GM20431 (cell line): ENCODE results near the gene CNIH4.
"Not testable (repeated sequence)": the region's sequence is repeated elsewhere in the genome, so short reads cannot be mapped to it uniquely, and the experiment has no call there.

Experiments
- in situ Hi-C: fragments of 300-500 bp; cut with MseI, MboI; formaldehyde crosslinking; loops from one replicate; pipeline ENCODE4 v1.15.0; 2020; ENCODE audit warnings: low sequenced_read_pairs; ENCODE audit not compliant: unreplicated experiment

Gene CNIH4

DNA sequence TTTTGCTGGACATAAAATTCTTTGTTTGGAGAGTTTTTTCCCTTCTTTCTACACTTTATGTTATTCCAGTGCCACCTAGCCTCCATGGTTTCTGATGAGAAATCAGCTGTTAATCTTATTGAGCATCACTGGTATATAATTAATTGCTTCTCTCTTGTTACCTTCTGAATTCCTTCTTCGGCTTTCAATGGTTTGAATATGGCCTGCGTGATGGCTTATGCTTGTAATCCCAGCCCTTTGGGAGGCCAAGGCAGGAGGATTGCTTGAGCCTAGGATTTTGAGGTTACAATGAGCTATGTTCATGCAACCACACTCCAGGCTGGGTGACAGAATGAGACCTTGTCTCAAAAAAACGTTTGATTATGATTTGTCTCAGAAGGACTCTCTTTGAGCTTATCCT, 13.0 kb upstream of the CNIH4 start:
- in situ Hi-C loops = no loop called here

GRCh38 chr1:224348137-224348536, 8.5 kb upstream of the CNIH4 start:
- in situ Hi-C loops = no loop called here

- in situ Hi-C loops = not testable (repeated sequence)
These were observed 7.0 kb upstream of the CNIH4 start for GRCh38 chr1:224349716-224350115.

DNA sequence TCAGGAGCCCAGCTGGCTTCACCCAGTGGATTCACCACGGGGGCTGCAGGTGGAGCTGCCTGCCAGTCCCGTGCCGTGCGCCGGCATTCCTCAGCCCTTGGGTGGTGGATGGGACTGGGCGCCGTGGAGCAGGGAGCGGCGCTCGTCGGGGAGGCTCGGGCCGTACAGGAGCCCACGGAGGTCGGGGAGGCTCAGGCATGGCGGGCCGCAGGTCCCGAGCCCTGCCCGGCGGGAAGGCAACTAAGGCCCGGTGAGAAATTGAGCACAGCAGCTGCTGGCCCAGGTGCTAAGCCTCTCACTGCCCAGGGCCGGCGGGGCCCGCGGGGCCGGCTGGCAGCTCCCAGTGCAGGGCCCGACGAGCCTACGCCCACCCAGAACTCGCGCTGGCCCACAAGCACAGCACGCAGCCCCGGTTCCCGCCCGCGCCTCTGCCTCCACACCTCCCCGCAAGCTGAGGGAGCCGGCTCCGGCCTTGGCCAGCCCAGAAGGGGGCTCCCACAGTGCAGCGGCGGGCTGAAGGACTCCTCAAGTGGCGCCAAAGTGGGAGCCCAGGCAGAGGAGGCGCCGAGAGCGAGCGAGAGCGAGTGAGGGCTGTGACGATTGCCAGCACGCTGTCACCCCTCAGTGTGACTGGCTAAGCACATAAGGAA, 4.1 kb upstream of the CNIH4 start:
- in situ Hi-C loops = not testable (repeated sequence)

DNA sequence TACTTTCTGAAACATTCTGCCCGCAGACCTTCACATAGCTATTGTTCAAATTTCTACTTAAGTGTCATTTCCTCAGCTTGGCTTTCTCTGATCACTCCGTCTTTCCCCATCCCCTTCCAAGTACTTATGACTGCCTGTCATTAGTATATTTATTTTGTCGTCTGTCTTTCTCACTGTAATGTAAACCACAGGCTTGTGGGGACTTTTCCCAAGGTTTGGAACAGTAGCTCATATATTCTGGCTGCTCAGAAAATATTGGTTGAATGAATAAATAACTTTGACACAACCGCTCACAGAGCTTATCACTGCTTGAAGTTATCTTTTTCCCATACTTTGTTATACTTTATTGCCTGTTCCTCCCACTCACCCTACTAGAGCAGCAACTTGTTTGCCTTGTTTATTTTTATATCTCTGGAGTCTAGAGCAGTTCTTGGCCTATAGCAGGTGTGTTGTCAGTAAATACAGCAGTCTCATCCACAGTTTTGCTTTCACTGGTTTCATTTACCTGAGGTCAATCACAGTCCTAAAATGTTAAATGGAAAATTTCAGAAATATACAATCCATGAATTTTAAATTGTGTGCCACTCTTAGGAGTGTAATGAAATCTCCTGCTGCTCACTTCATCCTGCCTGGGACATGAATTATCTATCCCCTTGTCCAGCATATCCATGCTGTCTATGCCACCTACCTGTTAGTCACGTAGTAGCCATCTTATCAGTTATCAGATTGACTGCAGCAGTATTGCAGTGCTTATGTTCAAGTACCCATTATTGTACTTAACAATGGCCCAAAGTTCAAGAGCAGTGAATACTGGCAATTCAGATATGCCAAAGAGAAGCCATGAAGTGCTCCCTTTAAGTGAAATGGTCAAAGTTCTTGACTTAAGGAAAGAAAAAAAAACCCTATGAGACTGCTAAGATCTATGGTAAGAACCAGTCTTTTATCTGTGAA, 2.4 kb upstream of the CNIH4 start:
- in situ Hi-C loops = no loop called here

- in situ Hi-C loops = no loop called here
These were observed 996 bp downstream of the CNIH4 start for GRCh38 chr1:224357626-224358124.

GRCh38 chr1:224358237-224358636, 1.6 kb downstream of the CNIH4 start:
- in situ Hi-C loops = no loop called here

GRCh38 chr1:224359207-224359606, 2.5 kb downstream of the CNIH4 start:
- in situ Hi-C loops = no loop called here

DNA sequence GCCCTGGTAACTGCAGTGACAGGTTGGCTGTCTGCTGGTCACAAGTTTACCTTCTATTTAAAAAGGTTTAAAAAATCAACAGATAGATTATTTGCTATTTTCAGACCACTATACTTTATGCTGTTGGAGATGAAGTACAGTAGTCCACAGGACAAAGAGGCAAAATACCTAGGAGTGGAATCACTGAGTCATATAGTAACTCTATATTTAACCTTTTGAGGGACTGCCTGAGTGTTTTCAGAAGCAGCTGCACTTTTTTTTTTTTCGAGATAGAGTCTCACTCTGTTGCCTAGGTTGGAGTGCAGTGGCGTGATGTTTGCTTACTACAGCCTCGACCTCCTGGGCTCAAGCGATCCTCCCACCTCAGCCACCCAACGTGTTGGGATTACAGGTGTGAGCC, 11.7 kb downstream of the CNIH4 start:
- in situ Hi-C loops = no loop called here

- in situ Hi-C loops = no loop called here
These were observed 16.4 kb downstream of the CNIH4 start for GRCh38 chr1:224373008-224373590.

- in situ Hi-C loops = no loop called here
These were observed 18.4 kb downstream of the CNIH4 start for GRCh38 chr1:224375059-224375458.

GRCh38 chr1:224377676-224378006, 21.0 kb downstream of the CNIH4 start:
- in situ Hi-C loops = no loop called here

- in situ Hi-C loops = no loop called here
These were observed 22.4 kb downstream of the CNIH4 start for GRCh38 chr1:224378855-224379631.

GRCh38 chr1:224380003-224380402, 23.3 kb downstream of the CNIH4 start:
- in situ Hi-C loops = no loop called here

DNA sequence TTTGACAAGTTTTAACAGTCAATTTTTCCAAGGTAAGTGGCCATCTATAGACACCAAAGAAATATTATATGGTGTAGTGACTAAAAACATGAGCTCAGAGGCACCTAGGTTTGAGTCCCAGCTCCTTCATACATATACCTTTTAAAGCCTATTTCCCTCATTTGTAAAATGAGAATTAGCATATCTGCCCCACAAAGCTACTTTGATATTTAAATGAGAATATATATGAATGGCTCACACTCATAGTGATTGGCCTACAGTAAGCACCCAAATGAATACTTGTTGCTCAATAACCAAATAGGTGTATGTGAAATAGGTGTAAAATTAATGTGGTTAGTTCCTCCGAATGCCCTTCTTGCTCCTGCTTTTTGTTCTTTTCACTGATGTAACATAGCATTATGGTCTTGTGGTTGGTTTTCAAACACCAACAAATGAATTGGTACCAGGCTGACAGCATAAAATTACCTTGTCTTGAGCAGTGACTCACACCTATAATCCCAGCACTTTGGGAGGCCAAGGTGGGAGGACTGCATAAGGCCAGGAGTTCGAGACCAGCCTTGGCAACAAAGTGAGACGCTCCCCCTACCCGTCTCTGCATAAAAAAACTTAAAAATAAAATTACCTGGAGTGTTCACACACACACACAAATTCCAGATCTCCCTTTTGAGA, 25.3 kb downstream of the CNIH4 start:
- in situ Hi-C loops = no loop called here

DNA sequence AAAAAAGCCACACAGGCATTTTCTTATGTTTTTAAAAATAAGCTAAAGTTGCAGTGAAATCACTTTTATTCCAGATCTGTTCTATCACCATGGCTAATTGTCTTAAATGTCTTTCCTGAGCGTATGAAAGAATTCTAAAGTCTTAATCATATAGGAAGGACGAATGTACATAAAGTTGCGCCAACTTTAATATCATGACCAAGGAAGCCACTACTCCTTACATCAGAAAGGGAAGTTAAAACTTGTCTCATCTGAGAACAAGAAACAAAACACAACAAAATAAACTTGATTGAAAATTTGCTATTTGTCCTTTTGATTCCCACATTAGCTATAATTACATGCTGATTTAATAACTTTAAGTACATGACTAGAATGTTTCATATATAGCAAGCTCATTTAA, 26.5 kb downstream of the CNIH4 start:
- in situ Hi-C loops = no loop called here

DNA sequence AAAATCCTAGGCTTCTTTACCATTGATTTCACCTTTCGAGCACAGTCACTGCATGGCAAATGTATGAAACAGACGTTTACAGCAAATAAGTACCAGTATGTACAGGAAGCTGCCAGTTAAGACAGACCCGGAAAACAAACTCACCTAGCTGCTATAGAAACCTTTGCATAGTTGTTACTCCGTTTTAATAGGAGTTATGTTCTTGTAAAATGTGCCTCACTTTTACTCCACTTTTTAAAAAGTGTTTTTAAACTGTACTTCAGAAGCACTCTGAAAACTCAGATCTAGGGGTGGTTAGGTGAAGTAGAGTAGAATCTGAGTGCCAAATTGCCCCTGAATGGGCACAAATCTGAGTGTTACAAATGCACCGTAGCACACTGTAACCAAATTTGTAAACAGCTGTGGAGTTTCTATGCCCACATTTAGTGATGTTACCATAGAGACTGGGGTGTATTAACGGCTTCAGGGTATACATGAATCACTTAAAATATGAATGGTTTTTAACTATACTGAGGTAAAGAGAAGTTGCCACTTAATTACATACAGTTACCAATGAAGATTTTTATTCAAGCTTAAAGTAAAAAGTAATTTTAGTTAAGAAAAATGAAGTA, 30.7 kb downstream of the CNIH4 start:
- in situ Hi-C loops = no loop called here

GRCh38 chr1:224387943-224388342, 31.3 kb downstream of the CNIH4 start:
- in situ Hi-C loops = no loop called here

DNA sequence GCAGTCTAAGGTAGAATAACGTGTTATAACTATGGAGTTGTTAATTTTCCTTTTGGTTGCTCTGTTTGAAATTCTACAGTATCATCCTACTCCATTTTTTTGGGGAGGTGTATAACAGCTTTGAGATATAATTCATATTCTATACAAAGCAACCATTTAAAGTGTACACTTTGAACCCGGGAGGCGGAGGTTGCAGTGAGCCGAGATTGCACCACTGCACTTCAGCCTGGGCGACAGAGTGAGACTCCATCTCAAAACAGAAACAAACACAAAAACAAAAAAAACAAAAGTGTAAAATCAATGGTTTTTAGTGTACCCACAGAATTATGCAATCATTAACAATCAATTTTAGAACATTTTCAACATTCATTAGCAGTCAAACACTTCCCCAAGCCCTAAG, 33.8 kb downstream of the CNIH4 start:
- in situ Hi-C loops = no loop called here
